T-cell (primary cell): ENCODE measurements around the gene ARF3. TPM values are rescaled to one million over a fixed set of nuclear protein-coding genes. Genes with fewer than 3 reads are reported as not detected.

Experiments
- total RNA-seq, 35 experiments: library from RNA in 6 of 35; stranded (reverse) in 6 of 35; fragments of 120-200 nt in 1 of 35; gene quantifications; one replicate each; pipeline versions ENCODE4 v1.2.1 to v1.2.4 and lab custom pipeline; 2013 to 2026

Gene ARF3
- total RNA-seq, 5 donors from 2014 or later (not counting 1 experiment from before 2014, with no cell fraction given): 63.6 to 82.9 (median 74.3) TPM

Other genes starting within 250 kb of the ARF3 start
- 100 to 1,000 TPM in 2 of 5 donors, 10 to 100 TPM in 3; 49.6 to 109 (median 57.7) TPM for gene CCNT1, start 240.8 kb downstream of the ARF3 start, total RNA-seq
- under 1 TPM in 4 of 5 donors, not detected in 1; 0.10 to 0.76 (median 0.66) TPM for gene ADCY6, start 168.4 kb downstream of the ARF3 start, total RNA-seq
- 10 to 100 TPM in 2 of 5 donors, 1 to 10 TPM in 3; 4.3 to 12.4 (median 8.9) TPM for gene CACNB3, start 139.0 kb downstream of the ARF3 start, total RNA-seq
- 100 to 1,000 TPM in 3 of 5 donors, 10 to 100 TPM in 2; 86.8 to 158 (median 144) TPM for gene DDX23, start 105.3 kb downstream of the ARF3 start, total RNA-seq
- gene RND1, start 91.6 kb downstream of the ARF3 start, total RNA-seq: 10 to 100 TPM in 1 of 5 donors, 1 to 10 TPM in 4; 2.6 to 10.5 (median 5.0) TPM
- 10 to 100 TPM; 55.6 to 83.0 (median 68.1) TPM for gene FKBP11, start 32.0 kb downstream of the ARF3 start, total RNA-seq
- 10 to 100 TPM in 1 of 5 donors, 1 to 10 TPM in 4; 5.3 to 15.7 (median 8.9) TPM for gene WNT10B, start 14.2 kb upstream of the ARF3 start, total RNA-seq
- 1 to 10 TPM in 2 of 5 donors, under 1 TPM in 3; 0.47 to 2.6 (median 0.85) TPM for gene WNT1, start 20.8 kb upstream of the ARF3 start, total RNA-seq
- gene DDN, start 41.9 kb upstream of the ARF3 start, total RNA-seq: 1 to 10 TPM in 1 of 5 donors, under 1 TPM in 4; 0.09 to 1.3 (median 0.15) TPM
- 10 to 100 TPM; 42.5 to 54.6 (median 48.3) TPM for gene PRKAG1, start 61.3 kb upstream of the ARF3 start, total RNA-seq
- 100 to 1,000 TPM; 135 to 161 (median 152) TPM for gene KMT2D, start 103.3 kb upstream of the ARF3 start, total RNA-seq
- 1 to 10 TPM; 2.3 to 5.3 (median 2.5) TPM for gene RHEBL1, start 112.5 kb upstream of the ARF3 start, total RNA-seq
- under 1 TPM; 0.12 to 0.45 (median 0.38) TPM for gene DHH, start 137.3 kb upstream of the ARF3 start, total RNA-seq
- 100 to 1,000 TPM; 159 to 302 (median 224) TPM for gene LMBR1L, start 153.4 kb upstream of the ARF3 start, total RNA-seq
- gene TUBA1B, start 173.9 kb upstream of the ARF3 start, total RNA-seq: 100 to 1,000 TPM; 167 to 232 (median 205) TPM
- gene TUBA1A, start 231.6 kb upstream of the ARF3 start, total RNA-seq: 100 to 1,000 TPM in 3 of 5 donors, 10 to 100 TPM in 2; 89.3 to 310 (median 100) TPM